ENCODE measurements around the gene HSF5. TPM values are rescaled to one million over a fixed set of nuclear protein-coding genes. Genes with fewer than 3 reads are reported as not detected.

Gene HSF5
- polyA plus RNA-seq, 3 donors, result 0.07 TPM; not detected in 2

- Histone ChIP-seq H3K27ac (ENCODE audit: low read depth in 1 of 2, low read length in 2 of 2) (no peak overlapping the region), H4K20me1 (ENCODE audit: insufficient read depth, low read length) (peaks cover 17% of the 10 kb centered on the region), H3K4me1 (ENCODE audit: control insufficient read depth in 1 of 2, insufficient read depth in 2 of 2, low read length in 2 of 2) (peaks cover 28 to 40% of the 10 kb centered on the region in 2 donors), H3K9ac (ENCODE audit: insufficient read depth, low read length, poor library complexity, severe bottlenecking) (peak overlapping the region; percentile 62), H3K27me3 (ENCODE audit: control insufficient read depth in 2 of 2, insufficient read depth in 2 of 2, low read length in 2 of 2) (no peaks in the 10 kb centered on the region), H2AFZ (ENCODE audit: insufficient read depth, low read depth, low read length, poor library complexity, severe bottlenecking) (peak overlapping the region; percentile 71), H3K79me2 (ENCODE audit: insufficient read depth, low read length) (peaks cover 31% of the 10 kb centered on the region), H3K4me2 (replicated peaks; ENCODE audit: extremely low read depth, low read length, poor library complexity, severe bottlenecking) (peak overlapping the region; percentile 93), H3K4me3 (replicated peaks in 1 of 3; ENCODE audit: low read depth in 2 of 3, low read length in 3 of 3) (peak overlapping the region in 1 of 3 experiments; percentile 78), H3K9me3 (replicated peaks in 1 of 2; ENCODE audit: control insufficient read depth in 1 of 2, insufficient read depth in 1 of 2, low read length in 2 of 2) (no peaks in the 10 kb centered on the region), H3K36me3 (replicated peaks in 1 of 2; ENCODE audit: control insufficient read depth in 1 of 2, insufficient read depth in 2 of 2, low read length in 2 of 2) (peaks cover 42 to 52% of the 10 kb centered on the region in 2 donors)
- peaks cover 0 to 4% (median 2%) of the 10 kb centered on the region in 3 donors for H3K27me3 Mint-ChIP-seq (ENCODE audit: low read depth in 3 of 3)
- peaks cover 38% of the 10 kb centered on the region for H3K4me1 Mint-ChIP-seq
- no peaks in the 10 kb centered on the region for H3K9me3 Mint-ChIP-seq
- H3K36me3 Mint-ChIP-seq, result peaks cover 52 to 54% of the 10 kb centered on the region in 2 donors
- peak in 1 of 3 donors; percentile 57 for DNase-seq
- intact Hi-C loops (cut with micrococcal nuclease), result loop anchor here in 1 of 2 donors (10.0 kb wide), 1 partner anchor 179 kb away; no protein-coding TSS in a partner anchor
- 3% methylated on average over 5 of the region's 14 CpGs for WGBS (ENCODE audit: insufficient coverage)
- H3K27ac Mint-ChIP-seq, result peak overlapping the region in 6 of 7 donors; percentile 21 to 74 (median 46)
- no peak for TF ChIP-seq CTCF (IDR thresholded peaks at IDR 0.05)
- peak overlapping the region; percentile 85 to 92 for H3K4me3 Mint-ChIP-seq
These were observed 25.2 kb upstream of the HSF5 start for GRCh38 chr17:58513267-58513964.

- H3K27me3 ChIP-seq (ENCODE audit: control insufficient read depth in 2 of 2, insufficient read depth in 2 of 2, low read length in 2 of 2), result no peaks in the 10 kb centered on the region
- H3K9me3 ChIP-seq (replicated peaks in 1 of 2; ENCODE audit: control insufficient read depth in 1 of 2, insufficient read depth in 1 of 2, low read length in 2 of 2), result no peaks in the 10 kb centered on the region
- H3K79me2 ChIP-seq (ENCODE audit: insufficient read depth, low read length), result peaks cover 15% of the 10 kb centered on the region
- no peak overlapping the region for H3K27ac Mint-ChIP-seq
- no peak overlapping the region for H3K4me2 ChIP-seq (replicated peaks; ENCODE audit: extremely low read depth, low read length, poor library complexity, severe bottlenecking)
- H3K4me1 ChIP-seq (ENCODE audit: control insufficient read depth in 1 of 2, insufficient read depth in 2 of 2, low read length in 2 of 2), result peaks cover 39 to 47% of the 10 kb centered on the region in 2 donors
- peaks cover 59 to 71% of the 10 kb centered on the region in 2 donors for H3K36me3 ChIP-seq (replicated peaks in 1 of 2; ENCODE audit: control insufficient read depth in 1 of 2, insufficient read depth in 2 of 2, low read length in 2 of 2)
- peaks cover 0 to 2% (median 0%) of the 10 kb centered on the region in 7 donors for H3K9me3 Mint-ChIP-seq
- H3K4me3 ChIP-seq (replicated peaks in 1 of 3; ENCODE audit: low read depth in 2 of 3, low read length in 3 of 3), result no peak overlapping the region
- intact Hi-C loops (cut with micrococcal nuclease), result loop anchor here in 1 of 2 donors (10.0 kb wide), 1 partner anchor 175 kb away; no protein-coding TSS in a partner anchor
- 95% methylated on average over 5 of the region's 5 CpGs for WGBS (ENCODE audit: insufficient coverage)
- H3K27ac ChIP-seq (ENCODE audit: low read depth in 1 of 2, low read length in 2 of 2), result no peak overlapping the region
- peaks cover 65 to 72% of the 10 kb centered on the region in 2 donors for H3K36me3 Mint-ChIP-seq
- no peak for DNase-seq
- TF ChIP-seq CTCF (IDR thresholded peaks at IDR 0.05), result no peak
- H4K20me1 ChIP-seq (ENCODE audit: insufficient read depth, low read length), result peaks cover 17% of the 10 kb centered on the region
- H3K27me3 Mint-ChIP-seq (ENCODE audit: low read depth in 3 of 3), result peaks cover 0 to 2% (median 0%) of the 10 kb centered on the region in 3 donors
- no peak overlapping the region for H3K4me3 Mint-ChIP-seq
- H2AFZ ChIP-seq (ENCODE audit: insufficient read depth, low read depth, low read length, poor library complexity, severe bottlenecking), result no peak overlapping the region
- H3K9ac ChIP-seq (ENCODE audit: insufficient read depth, low read length, poor library complexity, severe bottlenecking), result no peak overlapping the region
- H3K4me1 Mint-ChIP-seq, result peaks cover 42% of the 10 kb centered on the region
These were observed 21.9 kb upstream of the HSF5 start for GRCh38 chr17:58510075-58510474.

Data from CD14-positive monocyte (primary cell).